RWPE2 (cell line): ENCODE measurements around the gene DENND1A.

Source experiments
- ATAC-seq: fragments of 200-7000 bp; cut with Tn5 transposase; 3 replicates; pipeline ENCODE4 v1.9.1; 2021; ENCODE audit warnings: low read depth
- DNase-seq: peaks from one replicate; pipeline ENCODE4 v3.0.0-alpha.2; 2020; ENCODE audit warnings: low spot score
- H3K27ac ChIP-seq: fragments of 450-650 bp; 2 replicates; pipeline ENCODE4 v1.5.1; 2017; ENCODE audit warnings: mild to moderate bottlenecking; ENCODE audit not compliant: poor library complexity, severe bottlenecking
- H3K27me3 ChIP-seq: fragments of 250-450 bp; sonication (Bioruptor Pico); 2 replicates; pipeline ENCODE4 v1.5.1; 2021; ENCODE audit warnings: mild to moderate bottlenecking, moderate library complexity; ENCODE audit not compliant: insufficient read depth, poor library complexity, severe bottlenecking
- H3K36me3 ChIP-seq: fragments of 250-450 bp; sonication (Bioruptor Pico); 2 replicates; pipeline ENCODE4 v1.5.1; 2020; ENCODE audit warnings: low read depth, mild to moderate bottlenecking, moderate library complexity
- H3K4me1 ChIP-seq: fragments of 250-450 bp; sonication (Bioruptor Pico); 2 replicates; pipeline ENCODE4 v1.5.1; 2021; ENCODE audit warnings: mild to moderate bottlenecking, moderate library complexity; ENCODE audit not compliant: insufficient read depth, poor library complexity, severe bottlenecking
- H3K4me3 ChIP-seq: fragments of 250-450 bp; sonication (Bioruptor Pico); 2 replicates; pipeline ENCODE4 v1.5.1; 2021; ENCODE audit warnings: mild to moderate bottlenecking, moderate library complexity; ENCODE audit not compliant: severe bottlenecking
- H3K9me3 ChIP-seq: fragments of 250-450 bp; sonication (Bioruptor Pico); 2 replicates; pipeline ENCODE4 v1.5.1; 2021; ENCODE audit warnings: mild to moderate bottlenecking, moderate library complexity; ENCODE audit not compliant: severe bottlenecking
- TF ChIP-seq, protein P1 (sequence below): fragments of 450-650 bp; IDR thresholded peaks from one replicate; pipeline ENCODE4 v1.5.1; 2017; ENCODE audit warnings: mild to moderate bottlenecking, moderate library complexity; ENCODE audit not compliant: poor library complexity, severe bottlenecking

DENND1A gene

DNA sequence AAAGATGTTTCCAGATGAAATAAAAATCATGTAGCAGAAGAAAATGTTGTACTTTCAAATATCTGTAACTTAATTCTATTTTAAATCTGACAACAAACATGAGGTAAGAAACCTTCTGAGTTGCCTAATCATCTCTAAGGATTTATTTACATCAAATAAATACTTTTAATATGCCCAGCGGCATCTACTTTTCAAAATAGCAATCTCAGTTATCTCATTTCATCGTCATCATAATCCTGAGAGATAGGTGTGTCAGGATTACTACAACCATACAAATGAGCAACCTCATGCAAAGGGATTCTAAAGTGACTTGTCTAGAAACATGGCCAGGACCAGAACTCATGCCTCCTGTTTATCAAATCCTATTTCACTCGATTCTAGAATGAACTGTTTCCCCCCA lies 49.5 kb downstream of the DENND1A start:
- Histone ChIP-seq H3K36me3 (peaks cover 15% of the 10 kb centered on the region), H3K4me3 (no peak overlapping the region), H3K27me3 (no peaks in the 10 kb centered on the region), H3K9me3 (no peaks in the 10 kb centered on the region), H3K27ac (no peak overlapping the region), H3K4me1 (no peaks in the 10 kb centered on the region)
- DNase-seq (no peak), ATAC-seq (no peak)
- TF ChIP-seq, protein P1, sequence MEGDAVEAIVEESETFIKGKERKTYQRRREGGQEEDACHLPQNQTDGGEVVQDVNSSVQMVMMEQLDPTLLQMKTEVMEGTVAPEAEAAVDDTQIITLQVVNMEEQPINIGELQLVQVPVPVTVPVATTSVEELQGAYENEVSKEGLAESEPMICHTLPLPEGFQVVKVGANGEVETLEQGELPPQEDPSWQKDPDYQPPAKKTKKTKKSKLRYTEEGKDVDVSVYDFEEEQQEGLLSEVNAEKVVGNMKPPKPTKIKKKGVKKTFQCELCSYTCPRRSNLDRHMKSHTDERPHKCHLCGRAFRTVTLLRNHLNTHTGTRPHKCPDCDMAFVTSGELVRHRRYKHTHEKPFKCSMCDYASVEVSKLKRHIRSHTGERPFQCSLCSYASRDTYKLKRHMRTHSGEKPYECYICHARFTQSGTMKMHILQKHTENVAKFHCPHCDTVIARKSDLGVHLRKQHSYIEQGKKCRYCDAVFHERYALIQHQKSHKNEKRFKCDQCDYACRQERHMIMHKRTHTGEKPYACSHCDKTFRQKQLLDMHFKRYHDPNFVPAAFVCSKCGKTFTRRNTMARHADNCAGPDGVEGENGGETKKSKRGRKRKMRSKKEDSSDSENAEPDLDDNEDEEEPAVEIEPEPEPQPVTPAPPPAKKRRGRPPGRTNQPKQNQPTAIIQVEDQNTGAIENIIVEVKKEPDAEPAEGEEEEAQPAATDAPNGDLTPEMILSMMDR: no peak

DNA sequence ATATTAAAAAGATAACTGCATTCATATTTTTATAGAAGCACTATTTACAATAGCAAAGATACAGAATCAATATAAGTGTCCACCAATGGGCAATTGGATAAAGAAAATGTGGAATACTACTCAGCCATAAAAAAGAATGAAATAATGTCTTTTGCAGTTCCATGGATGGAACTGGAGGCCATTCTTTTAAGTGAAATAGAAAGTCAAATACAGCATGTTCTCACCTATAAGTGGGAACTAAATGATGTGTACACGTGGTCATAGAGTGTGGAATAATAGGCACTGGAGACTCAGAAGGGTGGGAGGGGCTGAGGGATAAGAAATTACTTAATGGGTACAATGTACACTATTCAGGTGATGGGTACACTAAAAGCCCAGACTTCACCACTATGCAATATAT lies 53.2 kb downstream of the DENND1A start:
- TF ChIP-seq, protein P1: no peak
- no peaks in the 10 kb centered on the region for H3K4me1 ChIP-seq
- H3K27me3 ChIP-seq: no peaks in the 10 kb centered on the region
- no peak overlapping the region for H3K27ac ChIP-seq
- peaks cover 24% of the 10 kb centered on the region for H3K36me3 ChIP-seq
- no peaks in the 10 kb centered on the region for H3K9me3 ChIP-seq
- DNase-seq (no peak), ATAC-seq (no peak)
- H3K4me3 ChIP-seq: no peak overlapping the region

DNA sequence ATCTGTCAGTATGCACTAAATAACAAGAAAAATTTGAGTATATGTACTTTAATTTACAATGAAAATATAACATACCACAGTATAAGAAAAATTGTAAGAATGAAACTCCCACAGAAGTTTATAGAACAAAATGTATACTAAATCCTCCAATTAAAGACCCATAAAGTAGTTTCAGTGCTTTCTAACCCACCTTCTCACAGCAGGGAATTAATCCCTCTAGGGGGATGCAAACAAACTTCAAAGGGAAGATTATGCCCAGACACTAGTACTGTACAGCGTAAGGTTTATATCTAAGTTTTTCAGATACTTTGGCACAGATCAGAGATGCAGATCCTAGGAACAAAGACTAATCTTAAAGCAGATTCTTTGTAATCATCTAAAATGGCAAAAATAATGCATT lies 57.2 kb downstream of the DENND1A start:
- no peak for DNase-seq
- no peak overlapping the region for H3K27ac ChIP-seq
- peaks cover 22% of the 10 kb centered on the region for H3K36me3 ChIP-seq
- TF ChIP-seq, protein P1: no peak
- H3K9me3 ChIP-seq: no peaks in the 10 kb centered on the region
- ATAC-seq: no peak
- H3K27me3 ChIP-seq: no peaks in the 10 kb centered on the region
- no peaks in the 10 kb centered on the region for H3K4me1 ChIP-seq
- H3K4me3 ChIP-seq: no peak overlapping the region

DNA sequence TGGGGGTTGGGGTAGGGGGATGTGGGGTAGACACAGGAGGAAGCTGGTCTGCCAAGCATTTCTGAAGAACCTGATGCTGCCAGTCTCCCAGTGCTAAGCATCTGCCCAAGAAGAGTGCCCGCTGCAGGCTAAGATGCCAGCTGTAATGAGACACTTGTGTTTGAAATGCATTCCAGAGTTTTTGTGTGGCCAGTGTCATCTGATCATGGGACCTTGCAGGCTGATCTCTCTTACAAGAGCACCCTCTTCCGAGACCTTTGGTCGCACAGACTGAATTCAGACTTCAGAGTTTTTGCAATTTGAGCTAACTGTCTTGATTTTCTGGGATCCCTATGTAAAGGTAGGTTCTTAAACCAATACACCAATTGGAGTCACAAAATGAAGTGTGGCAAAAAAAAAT lies 58.1 kb downstream of the DENND1A start:
- H3K27me3 ChIP-seq: no peaks in the 10 kb centered on the region
- ATAC-seq (no peak), DNase-seq (no peak)
- no peaks in the 10 kb centered on the region for H3K9me3 ChIP-seq
- no peaks in the 10 kb centered on the region for H3K4me1 ChIP-seq
- no peak overlapping the region for H3K4me3 ChIP-seq
- TF ChIP-seq, protein P1: no peak
- no peak overlapping the region for H3K27ac ChIP-seq
- H3K36me3 ChIP-seq: peaks cover 13% of the 10 kb centered on the region

DNA sequence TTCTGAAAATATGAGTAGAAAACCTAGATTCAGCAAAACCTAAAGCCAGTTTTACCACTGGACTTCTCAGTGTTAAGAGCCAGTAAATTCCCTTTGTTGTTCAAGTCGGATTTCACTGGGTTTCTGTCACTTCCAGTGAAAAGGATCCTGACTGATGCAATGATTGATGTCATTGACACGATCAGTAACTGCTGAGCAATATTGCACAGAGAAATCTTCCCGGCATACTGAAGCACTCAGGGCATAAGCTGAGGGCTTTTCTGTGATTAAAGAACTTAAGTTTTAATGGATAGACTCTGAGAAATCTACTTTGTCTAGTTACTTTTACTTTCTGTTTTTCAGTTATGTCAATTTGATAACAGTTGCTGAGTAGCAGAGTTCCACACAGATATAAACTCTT lies 61.9 kb downstream of the DENND1A start:
- ATAC-seq: no peak

More for the DNA sequence above, 61.9 kb downstream of the DENND1A start:
- H3K4me1 ChIP-seq: no peaks in the 10 kb centered on the region
- no peak overlapping the region for H3K27ac ChIP-seq
- TF ChIP-seq, protein P1: no peak
- no peaks in the 10 kb centered on the region for H3K27me3 ChIP-seq
- H3K36me3 ChIP-seq: peaks cover 9% of the 10 kb centered on the region
- no peak overlapping the region for H3K4me3 ChIP-seq
- DNase-seq: no peak
- H3K9me3 ChIP-seq: no peaks in the 10 kb centered on the region
